ENCODE data around the gene PCID2.

DNA sequence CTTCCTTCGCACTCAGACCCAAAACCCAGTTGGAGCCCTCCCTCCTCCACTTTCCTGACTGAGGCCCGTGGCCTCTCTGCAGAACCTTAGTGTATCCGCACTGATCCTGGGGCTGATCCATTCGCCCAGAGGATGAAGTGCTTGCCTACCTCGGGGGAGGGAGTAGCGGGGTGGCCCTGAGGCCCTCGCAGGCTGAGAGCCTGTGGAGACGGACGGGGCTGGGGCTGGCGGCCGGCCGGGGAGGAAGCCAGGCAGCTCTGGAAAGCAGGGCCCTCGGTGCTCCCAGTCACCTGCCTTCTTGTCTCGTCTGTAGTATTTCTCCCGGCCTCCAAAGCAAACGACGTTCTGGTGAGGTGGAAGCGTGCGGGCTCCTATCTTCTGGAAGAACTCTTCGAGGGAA, 48.8 kb downstream of the PCID2 start:
- TF ChIP-seq ARNT (IDR thresholded peaks at IDR 0.05) (no peak), BHLHE40 (IDR thresholded peaks at IDR 0.05; ENCODE audit: borderline replicate concordance) (no peak), HDGF (IDR thresholded peaks at IDR 0.05; ENCODE audit: borderline replicate concordance) (no peak), FOXK2 (IDR thresholded peaks at IDR 0.05) (no peak)

Data from HEK293T (cell line).